Measurements from ENCODE around the gene RAB30. TPM values are rescaled to one million over a fixed set of nuclear protein-coding genes. Genes with fewer than 3 reads are reported as not detected.

RAB30 gene
- total RNA-seq, 1 donor from 2014 or later: 13.5 TPM

DNA sequence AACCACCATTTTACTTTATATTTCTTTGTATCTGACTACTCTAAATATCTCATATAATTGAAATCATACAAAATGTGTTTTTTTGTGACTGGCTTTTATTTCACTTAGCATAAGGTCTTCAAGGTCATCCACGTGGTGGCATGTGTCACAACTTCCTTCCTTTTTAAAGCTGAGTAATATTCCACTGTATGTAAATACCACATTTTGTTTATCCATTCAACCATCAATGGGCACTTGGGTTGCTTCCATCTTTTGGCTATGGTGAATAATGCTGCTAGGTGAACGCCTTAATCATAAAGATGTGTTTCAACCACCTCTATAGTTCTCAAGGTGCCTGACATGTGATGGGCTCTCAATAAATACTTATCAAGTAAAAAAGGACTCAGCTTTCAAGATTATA is 15.5 kb downstream of the RAB30 start:
- Mint-ChIP-seq H3K27me3 (no peaks in the 10 kb centered on the region), H3K36me3 (ENCODE audit: insufficient read depth) (peaks cover 2% of the 10 kb centered on the region), H3K9me3 (ENCODE audit: low read depth) (peaks cover 3% of the 10 kb centered on the region), H3K4me1 (ENCODE audit: low read depth) (peaks cover 2% of the 10 kb centered on the region), H3K4me3 (ENCODE audit: low read depth) (no peak overlapping the region), H3K27ac (no peak overlapping the region)
- DNase-seq (ENCODE audit: low spot score, unreplicated experiment): no peak
- TF ChIP-seq, protein P1, sequence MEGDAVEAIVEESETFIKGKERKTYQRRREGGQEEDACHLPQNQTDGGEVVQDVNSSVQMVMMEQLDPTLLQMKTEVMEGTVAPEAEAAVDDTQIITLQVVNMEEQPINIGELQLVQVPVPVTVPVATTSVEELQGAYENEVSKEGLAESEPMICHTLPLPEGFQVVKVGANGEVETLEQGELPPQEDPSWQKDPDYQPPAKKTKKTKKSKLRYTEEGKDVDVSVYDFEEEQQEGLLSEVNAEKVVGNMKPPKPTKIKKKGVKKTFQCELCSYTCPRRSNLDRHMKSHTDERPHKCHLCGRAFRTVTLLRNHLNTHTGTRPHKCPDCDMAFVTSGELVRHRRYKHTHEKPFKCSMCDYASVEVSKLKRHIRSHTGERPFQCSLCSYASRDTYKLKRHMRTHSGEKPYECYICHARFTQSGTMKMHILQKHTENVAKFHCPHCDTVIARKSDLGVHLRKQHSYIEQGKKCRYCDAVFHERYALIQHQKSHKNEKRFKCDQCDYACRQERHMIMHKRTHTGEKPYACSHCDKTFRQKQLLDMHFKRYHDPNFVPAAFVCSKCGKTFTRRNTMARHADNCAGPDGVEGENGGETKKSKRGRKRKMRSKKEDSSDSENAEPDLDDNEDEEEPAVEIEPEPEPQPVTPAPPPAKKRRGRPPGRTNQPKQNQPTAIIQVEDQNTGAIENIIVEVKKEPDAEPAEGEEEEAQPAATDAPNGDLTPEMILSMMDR (IDR thresholded peaks at IDR 0.05; ENCODE audit: unreplicated experiment): no peak

DNA sequence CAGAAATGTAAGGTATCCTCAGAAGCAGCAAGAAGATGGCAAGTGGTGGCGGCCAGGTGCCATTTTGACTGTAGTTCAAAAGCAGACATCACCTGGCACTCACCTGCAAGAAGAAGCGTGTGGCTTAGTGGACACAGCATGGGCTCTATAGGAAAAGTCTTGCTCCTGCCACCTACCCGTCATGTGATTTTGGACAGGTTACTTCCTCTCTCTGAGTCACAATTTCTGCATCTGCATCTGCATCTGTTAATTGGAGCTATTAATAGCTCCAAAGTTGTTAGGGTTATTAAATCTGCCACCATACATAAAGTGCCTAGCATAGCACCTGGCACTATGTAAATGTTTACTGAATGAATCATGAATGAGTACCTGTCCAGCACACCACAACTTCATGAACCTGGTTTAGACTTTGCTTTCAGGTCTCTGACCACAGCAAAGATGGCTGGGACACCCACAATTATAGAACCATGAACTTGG is 16.8 kb downstream of the RAB30 start:
- H3K27ac Mint-ChIP-seq: no peak overlapping the region
- no peak overlapping the region for H3K4me3 Mint-ChIP-seq (ENCODE audit: low read depth)
- TF ChIP-seq, protein P1 (IDR thresholded peaks at IDR 0.05; ENCODE audit: unreplicated experiment): no peak
- peaks cover 2% of the 10 kb centered on the region for H3K4me1 Mint-ChIP-seq (ENCODE audit: low read depth)
- no peaks in the 10 kb centered on the region for H3K9me3 Mint-ChIP-seq (ENCODE audit: low read depth)
- peaks cover 1% of the 10 kb centered on the region for H3K36me3 Mint-ChIP-seq (ENCODE audit: insufficient read depth)
- DNase-seq (ENCODE audit: low spot score, unreplicated experiment): no peak
- H3K27me3 Mint-ChIP-seq: no peaks in the 10 kb centered on the region

- TF ChIP-seq, protein P1 (IDR thresholded peaks at IDR 0.05; ENCODE audit: unreplicated experiment): no peak
- Mint-ChIP-seq H3K27me3 (no peaks in the 10 kb centered on the region), H3K36me3 (ENCODE audit: insufficient read depth) (no peaks in the 10 kb centered on the region)
These were observed 17.7 kb downstream of the RAB30 start for GRCh38 chr11:83054001-83054400.

DNA sequence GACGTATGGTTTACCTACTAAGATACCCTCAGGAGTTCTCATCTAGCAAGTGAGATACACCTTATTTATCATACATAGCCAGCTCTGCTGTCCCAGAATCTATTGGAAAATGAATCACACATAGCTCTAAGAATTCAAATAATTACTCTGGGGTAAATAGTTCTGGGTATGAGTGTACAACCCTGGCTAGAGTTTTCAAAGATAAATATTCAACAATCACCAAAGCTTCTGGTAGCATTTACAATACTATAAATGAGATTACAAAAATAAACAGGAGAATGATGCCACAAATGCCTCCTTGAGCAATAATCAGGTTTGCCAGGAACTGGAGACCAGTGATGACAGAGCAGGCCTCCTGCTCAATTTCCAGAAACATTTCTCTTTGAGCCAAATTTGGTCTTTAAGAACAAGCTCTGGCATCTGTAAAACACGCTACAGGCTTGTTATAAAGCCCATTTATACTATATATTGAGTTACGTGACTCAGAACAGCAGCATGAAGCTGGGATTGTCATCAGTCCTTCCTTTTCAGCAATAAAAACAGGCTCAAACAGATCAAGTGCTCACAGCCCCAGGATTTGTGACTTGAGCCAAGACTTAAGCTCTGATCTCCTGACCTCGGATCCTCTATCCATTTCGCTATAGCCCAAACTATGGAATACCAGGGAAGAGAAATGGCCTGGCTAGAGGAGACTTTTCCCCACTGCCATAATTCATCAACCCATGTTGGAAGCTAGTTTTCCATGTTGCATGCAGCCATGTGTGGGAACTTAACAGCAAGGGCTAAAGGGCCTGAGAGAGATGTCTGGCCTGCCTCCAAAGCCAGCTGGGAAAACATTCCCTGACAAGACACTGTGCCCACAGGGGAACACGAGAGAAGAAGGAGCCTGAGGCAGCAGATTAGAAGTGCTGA is 19.7 kb downstream of the RAB30 start:
- TF ChIP-seq, protein P1 (IDR thresholded peaks at IDR 0.05; ENCODE audit: unreplicated experiment): no peak
- DNase-seq (ENCODE audit: low spot score, unreplicated experiment): no peak
- no peaks in the 10 kb centered on the region for H3K9me3 Mint-ChIP-seq (ENCODE audit: low read depth)
- H3K4me3 Mint-ChIP-seq (ENCODE audit: low read depth): no peak overlapping the region
- no peaks in the 10 kb centered on the region for H3K36me3 Mint-ChIP-seq (ENCODE audit: insufficient read depth)
- H3K27me3 Mint-ChIP-seq: no peaks in the 10 kb centered on the region
- peaks cover 21% of the 10 kb centered on the region for H3K4me1 Mint-ChIP-seq (ENCODE audit: low read depth)
- H3K27ac Mint-ChIP-seq: peak overlapping the region; percentile 43

More at GRCh38 chr11:83054001-83054400, 17.7 kb downstream of the RAB30 start:
- no peak overlapping the region for H3K27ac Mint-ChIP-seq
- H3K4me3 Mint-ChIP-seq (ENCODE audit: low read depth): no peak overlapping the region
- H3K9me3 Mint-ChIP-seq (ENCODE audit: low read depth): no peaks in the 10 kb centered on the region
- peaks cover 2% of the 10 kb centered on the region for H3K4me1 Mint-ChIP-seq (ENCODE audit: low read depth)
- DNase-seq (ENCODE audit: low spot score, unreplicated experiment): no peak

DNA sequence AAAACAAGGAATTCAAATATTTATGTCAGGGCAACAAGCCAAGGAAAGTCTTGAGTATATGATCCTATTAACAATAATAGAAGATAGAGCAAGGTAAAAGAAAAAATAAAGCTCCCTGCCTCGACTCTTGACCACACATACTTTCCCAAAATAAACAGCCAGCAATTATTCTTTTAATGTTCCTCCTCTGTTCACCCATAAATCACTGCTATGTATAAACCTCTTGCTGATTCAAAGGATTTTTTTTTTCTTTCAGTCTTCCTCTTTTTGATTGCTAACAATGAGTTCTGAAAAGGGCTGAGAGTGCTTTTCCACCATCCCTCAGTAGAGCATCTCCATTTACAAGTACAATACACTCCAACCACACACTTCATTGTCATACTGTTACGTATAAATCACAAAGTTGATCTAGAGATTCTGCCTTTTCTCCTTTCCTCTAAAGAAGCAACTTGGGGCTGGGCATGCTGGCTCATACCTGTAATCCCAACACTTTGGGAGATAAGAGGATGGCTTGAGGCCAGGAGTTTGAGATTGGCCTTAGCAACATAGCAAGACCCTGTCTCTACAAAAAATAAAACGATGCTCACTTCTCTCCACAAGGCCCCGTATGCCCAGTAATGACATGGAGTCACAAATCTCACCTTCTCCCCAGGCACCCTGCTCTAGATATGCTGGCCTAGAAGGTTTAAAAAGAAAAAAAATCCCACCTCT is 24.0 kb downstream of the RAB30 start:
- Mint-ChIP-seq H3K4me1 (ENCODE audit: low read depth) (peaks cover 23% of the 10 kb centered on the region), H3K36me3 (ENCODE audit: insufficient read depth) (no peaks in the 10 kb centered on the region), H3K27me3 (no peaks in the 10 kb centered on the region), H3K4me3 (ENCODE audit: low read depth) (no peak overlapping the region), H3K27ac (peak overlapping the region; percentile 24), H3K9me3 (ENCODE audit: low read depth) (no peaks in the 10 kb centered on the region)
- TF ChIP-seq, protein P1 (IDR thresholded peaks at IDR 0.05; ENCODE audit: unreplicated experiment): no peak
- DNase-seq (ENCODE audit: low spot score, unreplicated experiment): no peak

All from progenitor cell of endocrine pancreas (in vitro differentiated cells).